ENCODE measurements around the gene NEGR1.

DNA sequence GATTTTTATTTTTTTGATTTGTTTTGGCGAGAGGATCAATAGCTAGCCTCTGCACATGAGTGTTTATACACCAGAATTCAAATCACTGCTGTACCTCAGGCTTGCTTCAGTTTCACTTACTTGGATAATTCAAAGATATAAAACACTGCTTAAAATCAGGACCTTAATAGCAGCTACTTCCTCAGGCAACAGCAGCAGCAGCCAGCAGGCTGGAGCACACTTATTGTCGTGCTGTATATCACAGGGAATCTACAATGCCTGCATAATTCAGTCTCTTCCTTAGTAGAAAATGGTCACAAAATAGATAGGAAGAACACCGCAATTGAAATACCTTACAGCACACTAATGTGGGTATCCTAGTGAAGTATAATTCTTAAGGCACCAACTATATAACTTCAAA, 497.3 kb downstream of the NEGR1 start:
- TF ChIP-seq, protein P1, sequence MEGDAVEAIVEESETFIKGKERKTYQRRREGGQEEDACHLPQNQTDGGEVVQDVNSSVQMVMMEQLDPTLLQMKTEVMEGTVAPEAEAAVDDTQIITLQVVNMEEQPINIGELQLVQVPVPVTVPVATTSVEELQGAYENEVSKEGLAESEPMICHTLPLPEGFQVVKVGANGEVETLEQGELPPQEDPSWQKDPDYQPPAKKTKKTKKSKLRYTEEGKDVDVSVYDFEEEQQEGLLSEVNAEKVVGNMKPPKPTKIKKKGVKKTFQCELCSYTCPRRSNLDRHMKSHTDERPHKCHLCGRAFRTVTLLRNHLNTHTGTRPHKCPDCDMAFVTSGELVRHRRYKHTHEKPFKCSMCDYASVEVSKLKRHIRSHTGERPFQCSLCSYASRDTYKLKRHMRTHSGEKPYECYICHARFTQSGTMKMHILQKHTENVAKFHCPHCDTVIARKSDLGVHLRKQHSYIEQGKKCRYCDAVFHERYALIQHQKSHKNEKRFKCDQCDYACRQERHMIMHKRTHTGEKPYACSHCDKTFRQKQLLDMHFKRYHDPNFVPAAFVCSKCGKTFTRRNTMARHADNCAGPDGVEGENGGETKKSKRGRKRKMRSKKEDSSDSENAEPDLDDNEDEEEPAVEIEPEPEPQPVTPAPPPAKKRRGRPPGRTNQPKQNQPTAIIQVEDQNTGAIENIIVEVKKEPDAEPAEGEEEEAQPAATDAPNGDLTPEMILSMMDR (IDR thresholded peaks at IDR 0.05 in 4 of 5, conservative IDR thresholded peaks at IDR 0.05 in 1 of 5), result no peak
- TF ChIP-seq POLR2A (IDR thresholded peaks at IDR 0.05), result no peak
